K562 (cell line): Measurements from ENCODE around the gene ECI2. TPM values are rescaled to one million over a fixed set of nuclear protein-coding genes. Genes with fewer than 3 reads are reported as not detected.

Source experiments
- ATAC-seq: fragments of 200-7000 bp; cut with Tn5 transposase; 3 replicates; pipeline ENCODE4 v1.9.1; 2020; ENCODE audit warnings: moderate library complexity
- BruUV-seq: library from RNA; stranded (reverse); fragments of 400-500 nt; replicated peaks from 2 replicates; lab custom pipeline; 2021; lab: Mats Ljungman, UMichigan
- CTCF ChIA-PET: fragments of 300-600 bp; formaldehyde crosslinking; extraction: SDS; loops from one replicate; lab custom pipeline; 2021; ENCODE audit warnings: low intra/inter-chr PET ratio; lab: Yijun Ruan, JAX
- POLR2A ChIA-PET: fragments of 300-600, 350-650 bp; sonication (Branson Sonifier 250); formaldehyde crosslinking; extraction: SDS; loops from one replicate; lab custom pipeline; 2021; ENCODE audit warnings: antibody characterized with exemption, inconsistent platforms; lab: Yijun Ruan, JAX
- DNase-seq, 4 experiments: peaks; one replicate each; pipeline versions ENCODE4 v3.0.0 to v3.0.0-alpha.2; 2011 to 2018; ENCODE audit warnings: low spot score in 3 of 4, mixed read lengths in 3 of 4; ENCODE audit errors: extremely low read depth in 1 of 4
- FAIRE-seq: peaks from 2 replicates; lab custom pipeline; 2011; peaks lifted over from hg19 to GRCh38; lab: Jason Lieb, UNC
- H2AFZ ChIP-seq: 2 replicates; pipeline ENCODE4 v1.6.0; 2011; ENCODE audit warnings: low read depth, low read length, control low read depth, inconsistent platforms
- H3K27ac ChIP-seq: fragments of 200-600 bp; 3 replicates; pipeline ENCODE4 v1.8.0; 2011; ENCODE audit warnings: low read depth, mild to moderate bottlenecking, control low read depth, inconsistent platforms, low read length, moderate library complexity, mixed read lengths; ENCODE audit errors: extremely low read depth
- H3K27me3 ChIP-seq, 2 experiments: fragments of 300-600 bp in 1 of 2; 2 replicates in 1 of 2; 3 replicates in 1 of 2; pipeline versions ENCODE4 v1.6.0 to v1.8.0; 2011; ENCODE audit warnings: inconsistent platforms in 2 of 2, low read length in 2 of 2, mild to moderate bottlenecking in 1 of 2, mixed read lengths in 1 of 2, moderate library complexity in 1 of 2; ENCODE audit not compliant: control insufficient read depth in 2 of 2, insufficient read depth in 2 of 2
- H3K36me3 ChIP-seq: fragments of 300-600 bp; 3 replicates; pipeline ENCODE4 v1.8.0; 2011; ENCODE audit warnings: mild to moderate bottlenecking, low read length, inconsistent platforms; ENCODE audit not compliant: control insufficient read depth, insufficient read depth
- H3K4me1 ChIP-seq, 2 experiments: fragments of 200-600 bp in 1 of 2; replicated peaks in 1 of 2; 2 replicates in 1 of 2; 3 replicates in 1 of 2; pipeline versions ENCODE4 v1.5.1 to v1.8.0; 2011; ENCODE audit warnings: inconsistent platforms in 2 of 2, low read length in 2 of 2, mild to moderate bottlenecking in 1 of 2, mixed read lengths in 1 of 2, moderate library complexity in 1 of 2; ENCODE audit not compliant: control insufficient read depth in 2 of 2, insufficient read depth in 2 of 2
- H3K4me2 ChIP-seq: 2 replicates; pipeline ENCODE4 v1.6.1; 2011; ENCODE audit warnings: low read length, control low read depth, inconsistent platforms, mixed read lengths; ENCODE audit not compliant: insufficient read depth
- H3K4me3 ChIP-seq: fragments of 200-600 bp; sonication (generic), shearing (Covaris generic); 2 replicates; pipeline ENCODE4 v1.5.1; 2016; ENCODE audit warnings: control low read depth, inconsistent platforms
- H3K79me2 ChIP-seq: fragments of 200-600 bp; 3 replicates; pipeline ENCODE4 v1.8.0; 2011; ENCODE audit warnings: low read length, inconsistent platforms; ENCODE audit not compliant: control insufficient read depth, insufficient read depth
- H3K9ac ChIP-seq, 2 experiments: 2 replicates each; pipeline versions ENCODE4 v1.6.0 to v1.6.1; 2011; ENCODE audit warnings: low read depth in 2 of 2, low read length in 2 of 2, control low read depth in 1 of 2, inconsistent platforms in 1 of 2, mild to moderate bottlenecking in 1 of 2, mixed read lengths in 1 of 2; ENCODE audit not compliant: insufficient read depth in 1 of 2
- H3K9me1 ChIP-seq: one replicate; pipeline ENCODE4 v1.6.0; 2011; ENCODE audit warnings: inconsistent platforms, mild to moderate bottlenecking, low read length, moderate library complexity; ENCODE audit not compliant: control insufficient read depth, insufficient read depth
- H3K9me3 ChIP-seq: replicated peaks from 2 replicates; pipeline ENCODE4 v1.5.1; 2011; ENCODE audit warnings: low read depth, low read length, inconsistent platforms; ENCODE audit not compliant: control insufficient read depth, insufficient read depth
- H4K20me1 ChIP-seq: replicated peaks from 2 replicates; pipeline ENCODE4 v1.6.1; 2011; ENCODE audit warnings: low read length, inconsistent platforms, mixed read lengths; ENCODE audit not compliant: control insufficient read depth, insufficient read depth
- DDX20 ChIP-seq: fragments of 450-650 bp; IDR thresholded peaks from 2 replicates; pipeline ENCODE4 v1.6.1; 2016; ENCODE audit warnings: missing genetic modification characterization, low read depth, mild to moderate bottlenecking, missing compliant biosample characterization, moderate library complexity
- EGR1 ChIP-seq: fragments of 450-650 bp; conservative IDR thresholded peaks from 2 replicates; pipeline ENCODE4 v1.6.1; 2017; ENCODE audit warnings: mild to moderate bottlenecking
- GABPB2 ChIP-seq: fragments of 250-450 bp; sonication (Bioruptor Pico); conservative IDR thresholded peaks from 2 replicates; pipeline ENCODE4 v1.5.1; 2021; ENCODE audit warnings: mild to moderate bottlenecking
- ILF3 ChIP-seq: fragments of 450-650 bp; IDR thresholded peaks from 2 replicates; pipeline ENCODE4 v1.6.1; 2018; ENCODE audit warnings: antibody characterized with exemption, mild to moderate bottlenecking, moderate library complexity, borderline replicate concordance
- NFIC ChIP-seq: fragments of 450-650 bp; IDR thresholded peaks from 2 replicates; pipeline ENCODE4 v1.6.1; 2017; ENCODE audit warnings: mild to moderate bottlenecking, inconsistent platforms
- NR2C2 ChIP-seq, 2 experiments: fragments of 200-800 bp in 1 of 2; sonication (Bioruptor generic) in 1 of 2; sonication (generic) in 1 of 2; formaldehyde crosslinking in 1 of 2; IDR thresholded peaks; 2 replicates each; pipeline versions ENCODE4 v1.6.1 to v1.8.0; 2016 to 2022; ENCODE audit warnings: mild to moderate bottlenecking in 1 of 2, missing compliant biosample characterization in 1 of 2, missing genetic modification characterization in 1 of 2, missing genetic modification reagents in 1 of 2
- PPARD ChIP-seq: fragments of 250-450 bp; sonication (Bioruptor Pico); IDR thresholded peaks from 2 replicates; pipeline ENCODE4 v1.8.0; 2022; ENCODE audit warnings: inconsistent platforms, mild to moderate bottlenecking, moderate library complexity
- PRMT5 ChIP-seq: sonication (generic); formaldehyde crosslinking; IDR thresholded peaks from 2 replicates; pipeline ENCODE4 v1.5.0; 2020; ENCODE audit warnings: missing genetic modification reagents
- SRSF9 ChIP-seq: fragments of 200-400 bp; formaldehyde crosslinking; IDR thresholded peaks from 2 replicates; pipeline ENCODE4 v1.6.1; 2017; ENCODE audit warnings: low read depth, low read length, borderline replicate concordance
- ZFP1 ChIP-seq: fragments of 450-650 bp; formaldehyde crosslinking; IDR thresholded peaks from 2 replicates; pipeline ENCODE4 v1.4.0; 2020; ENCODE audit warnings: mild to moderate bottlenecking, mixed read lengths
- ZNF140 ChIP-seq: fragments of 250-450 bp; sonication (Bioruptor Pico); IDR thresholded peaks from 2 replicates; pipeline ENCODE4 v1.8.0; 2021; ENCODE audit warnings: moderate library complexity, mild to moderate bottlenecking, inconsistent platforms
- ZNF316 ChIP-seq: fragments of 450-650 bp; IDR thresholded peaks from 2 replicates; pipeline ENCODE4 v1.6.1; 2016
- ZNF431 ChIP-seq: sonication (generic); formaldehyde crosslinking; IDR thresholded peaks from 2 replicates; pipeline ENCODE4 v1.8.0; 2022; ENCODE audit warnings: mild to moderate bottlenecking, missing genetic modification reagents
- ZNF583 ChIP-seq: fragments of 250-450 bp; sonication (Bioruptor Pico); IDR thresholded peaks from 2 replicates; pipeline ENCODE4 v1.4.0; 2020
- WGBS: fragments of 100-300 bp; shearing (Covaris generic); methylation state at CpG from one replicate; pipeline ENCODE4 v1.1.6; 2016; ENCODE audit warnings: low coverage, mixed read lengths; ENCODE audit not compliant: insufficient coverage; ENCODE audit errors: missing lambda C conversion rate; 5-methylcytosine and 5-hydroxymethylcytosine counted together
- in situ Hi-C: fragments of 300-500 bp; cut with MboI; formaldehyde crosslinking; loops from 4 replicates; pipeline ENCODE4 v1.15.0; 2018; ENCODE audit warnings: inconsistent platforms, mixed read lengths
- intact Hi-C: fragments of 100-400 bp; cut with micrococcal nuclease; formaldehyde crosslinking; loops from 2 replicates; pipeline ENCODE4 v1.14.2; 2022
- polyA plus RNA-seq, 8 experiments: library from polyadenylated mRNA; depleted of rRNA in 4 of 8; stranded (reverse) in 5 of 8; unstranded in 3 of 8; fragments of >200 nt; fragmentation: Nextera tagmentation in 2 of 8; fragmentation: Illumina TruSeq in 1 of 8; extraction: Ambion mirVana in 2 of 8; extraction: Trizol in 1 of 8; gene quantifications; 2 replicates each; pipeline versions ENCODE4 v1.2.1 to v1.2.3, GENCODE V29; 2011 to 2014; ENCODE audit warnings: inconsistent platforms in 1 of 8, missing spikeins in 1 of 8
- total RNA-seq, 7 experiments: library from RNA; depleted of rRNA in 6 of 7; stranded (reverse); fragments of >200 nt in 6 of 7; fragmentation: Illumina TruSeq in 2 of 7; extraction: Trizol in 2 of 7; gene quantifications; 2 replicates each; pipeline versions ENCODE4 v1.2.1 to v1.2.3, GENCODE V29; 2011 to 2021; ENCODE audit warnings: low replicate concordance in 1 of 7
- TF ChIP-seq, protein P1 (sequence below): sonication (generic); IDR thresholded peaks from 2 replicates; pipeline ENCODE4 v1.6.1; 2016
- TF ChIP-seq, protein P2 (sequence below): fragments of 450-650 bp; IDR thresholded peaks from 2 replicates; pipeline ENCODE4 v1.6.1; 2017; ENCODE audit warnings: antibody characterized with exemption, mild to moderate bottlenecking

Gene ECI2
- total and polyA plus RNA-seq, 9 of the 15 experiments (the other 6 are each of a cell fraction or from before 2014, with no cell fraction given): 80.7 to 377 (median 142) TPM

DNA sequence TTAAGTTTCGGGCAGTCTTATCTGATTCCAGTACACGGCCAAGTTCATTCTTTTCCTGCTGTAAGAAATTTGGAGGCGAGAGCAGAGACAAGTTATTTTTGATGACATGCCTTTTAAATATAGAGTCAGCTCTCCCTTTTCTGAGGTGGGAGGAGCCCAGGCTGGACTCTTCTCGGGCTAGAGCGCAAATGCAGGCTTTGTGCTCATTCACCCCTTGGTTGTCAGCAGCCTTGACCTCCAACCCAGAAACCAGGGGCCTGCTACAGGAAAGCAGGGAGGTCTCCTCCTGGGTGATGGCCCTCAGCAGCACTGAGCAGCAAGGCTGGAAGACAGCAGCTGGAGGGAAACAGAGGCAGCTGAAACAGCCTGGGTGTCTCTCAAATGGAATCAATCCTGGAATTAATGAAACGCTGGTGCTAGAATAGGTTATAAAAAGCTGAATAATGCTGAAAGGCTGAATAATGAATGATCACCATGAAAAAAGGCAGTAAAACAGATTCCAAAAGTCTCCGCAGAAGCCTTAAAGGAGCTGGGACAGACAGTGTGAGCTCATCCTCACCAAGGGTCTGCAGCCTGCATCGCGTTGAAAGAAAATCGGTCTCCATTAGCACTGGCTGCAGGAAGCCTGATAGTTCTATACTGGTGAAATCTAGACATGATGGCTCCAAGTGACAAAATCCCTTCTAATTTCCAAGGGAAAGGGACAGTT, 28.2 kb upstream of the ECI2 start:
- Histone ChIP-seq H3K9me3 (peaks cover 6% of the 10 kb centered on the region), H3K4me2 (no peak overlapping the region), H3K27me3 (peaks cover 24 to 56% of the 10 kb centered on the region in 2 experiments), H3K4me1 (no peaks in the 10 kb centered on the region), H3K27ac (no peak overlapping the region), H4K20me1 (no peaks in the 10 kb centered on the region), H3K4me3 (no peak overlapping the region), H2AFZ (no peak overlapping the region), H3K9me1 (no peaks in the 10 kb centered on the region), H3K36me3 (no peaks in the 10 kb centered on the region), H3K9ac (no peak overlapping the region), H3K79me2 (no peaks in the 10 kb centered on the region)
- ATAC-seq (no peak; the same call in 2 of the 3 replicates), DNase-seq (no peak), FAIRE-seq (peak; percentile 23)
- POLR2A ChIA-PET: interaction anchor here (1.7 kb wide), 1 partner anchor 14 kb away, joined by 6 read pairs; no protein-coding TSS in a partner anchor
- 21% methylated on average over 10 of the region's 10 CpGs for WGBS
- CTCF ChIA-PET: interaction anchor here (0.8 kb wide), 1 partner anchor 47 kb away, joined by 3 read pairs; no protein-coding TSS in a partner anchor
- BruUV-seq: no TSS peak
- TF ChIP-seq PPARD (CRISPR knock-in tag): no peak
- no peak for TF ChIP-seq ZNF316
- no peak for TF ChIP-seq SRSF9
- no peak for TF ChIP-seq ZNF583
- TF ChIP-seq, protein P1, sequence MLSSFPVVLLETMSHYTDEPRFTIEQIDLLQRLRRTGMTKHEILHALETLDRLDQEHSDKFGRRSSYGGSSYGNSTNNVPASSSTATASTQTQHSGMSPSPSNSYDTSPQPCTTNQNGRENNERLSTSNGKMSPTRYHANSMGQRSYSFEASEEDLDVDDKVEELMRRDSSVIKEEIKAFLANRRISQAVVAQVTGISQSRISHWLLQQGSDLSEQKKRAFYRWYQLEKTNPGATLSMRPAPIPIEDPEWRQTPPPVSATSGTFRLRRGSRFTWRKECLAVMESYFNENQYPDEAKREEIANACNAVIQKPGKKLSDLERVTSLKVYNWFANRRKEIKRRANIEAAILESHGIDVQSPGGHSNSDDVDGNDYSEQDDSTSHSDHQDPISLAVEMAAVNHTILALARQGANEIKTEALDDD: no peak
- TF ChIP-seq ZNF140: no peak
- TF ChIP-seq, protein P2, sequence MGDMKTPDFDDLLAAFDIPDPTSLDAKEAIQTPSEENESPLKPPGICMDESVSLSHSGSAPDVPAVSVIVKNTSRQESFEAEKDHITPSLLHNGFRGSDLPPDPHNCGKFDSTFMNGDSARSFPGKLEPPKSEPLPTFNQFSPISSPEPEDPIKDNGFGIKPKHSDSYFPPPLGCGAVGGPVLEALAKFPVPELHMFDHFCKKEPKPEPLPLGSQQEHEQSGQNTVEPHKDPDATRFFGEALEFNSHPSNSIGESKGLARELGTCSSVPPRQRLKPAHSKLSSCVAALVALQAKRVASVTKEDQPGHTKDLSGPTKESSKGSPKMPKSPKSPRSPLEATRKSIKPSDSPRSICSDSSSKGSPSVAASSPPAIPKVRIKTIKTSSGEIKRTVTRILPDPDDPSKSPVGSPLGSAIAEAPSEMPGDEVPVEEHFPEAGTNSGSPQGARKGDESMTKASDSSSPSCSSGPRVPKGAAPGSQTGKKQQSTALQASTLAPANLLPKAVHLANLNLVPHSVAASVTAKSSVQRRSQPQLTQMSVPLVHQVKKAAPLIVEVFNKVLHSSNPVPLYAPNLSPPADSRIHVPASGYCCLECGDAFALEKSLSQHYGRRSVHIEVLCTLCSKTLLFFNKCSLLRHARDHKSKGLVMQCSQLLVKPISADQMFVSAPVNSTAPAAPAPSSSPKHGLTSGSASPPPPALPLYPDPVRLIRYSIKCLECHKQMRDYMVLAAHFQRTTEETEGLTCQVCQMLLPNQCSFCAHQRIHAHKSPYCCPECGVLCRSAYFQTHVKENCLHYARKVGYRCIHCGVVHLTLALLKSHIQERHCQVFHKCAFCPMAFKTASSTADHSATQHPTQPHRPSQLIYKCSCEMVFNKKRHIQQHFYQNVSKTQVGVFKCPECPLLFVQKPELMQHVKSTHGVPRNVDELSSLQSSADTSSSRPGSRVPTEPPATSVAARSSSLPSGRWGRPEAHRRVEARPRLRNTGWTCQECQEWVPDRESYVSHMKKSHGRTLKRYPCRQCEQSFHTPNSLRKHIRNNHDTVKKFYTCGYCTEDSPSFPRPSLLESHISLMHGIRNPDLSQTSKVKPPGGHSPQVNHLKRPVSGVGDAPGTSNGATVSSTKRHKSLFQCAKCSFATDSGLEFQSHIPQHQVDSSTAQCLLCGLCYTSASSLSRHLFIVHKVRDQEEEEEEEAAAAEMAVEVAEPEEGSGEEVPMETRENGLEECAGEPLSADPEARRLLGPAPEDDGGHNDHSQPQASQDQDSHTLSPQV: no peak
- no peak for TF ChIP-seq NFIC
- TF ChIP-seq GABPB2 (CRISPR knock-in tag): no peak
- no peak for TF ChIP-seq DDX20 (tag)
- no peak for TF ChIP-seq ZFP1 (CRISPR knock-in tag)
- no peak for TF ChIP-seq ZNF431 (CRISPR knock-in tag)
- TF ChIP-seq NR2C2 (CRISPR knock-in tag; IDR thresholded peaks at IDR 0.05): no peak
- TF ChIP-seq NR2C2 (tag; IDR thresholded peaks at IDR 0.05): no peak
- no peak for TF ChIP-seq ILF3
- no peak for TF ChIP-seq EGR1
- TF ChIP-seq PRMT5 (CRISPR knock-in tag): no peak
- intact Hi-C loops (no loop called here), in situ Hi-C loops (no loop called here)
